MM.1S (cell line): ENCODE results near the gene PITRM1.

Experiments
- DNase-seq: peaks from one replicate; pipeline ENCODE4 v3.0.0-alpha.2; 2015
- H2AFZ ChIP-seq: fragments of 300-600 bp; sonication (generic); 2 replicates; pipeline ENCODE4 v1.6.0; 2016; ENCODE audit warnings: antibody characterized with exemption, low read length
- H3F3A ChIP-seq: fragments of 300-600 bp; sonication (generic); 2 replicates; pipeline ENCODE4 v1.6.1; 2016; ENCODE audit warnings: mild to moderate bottlenecking, antibody characterized with exemption, low read length, moderate library complexity, mixed read lengths; ENCODE audit not compliant: insufficient read depth
- H3K27ac ChIP-seq: fragments of 300-600 bp; sonication (generic); 2 replicates; pipeline ENCODE4 v1.5.1; 2016; ENCODE audit warnings: mild to moderate bottlenecking, low read length
- H3K27me3 ChIP-seq: fragments of 300-600 bp; sonication (generic); replicated peaks from 2 replicates; pipeline ENCODE4 v1.6.0; 2016; ENCODE audit warnings: low read length; ENCODE audit not compliant: insufficient read depth
- H3K36me3 ChIP-seq: fragments of 300-600 bp; sonication (generic); replicated peaks from 2 replicates; pipeline ENCODE4 v1.6.1; 2016; ENCODE audit warnings: mild to moderate bottlenecking, low read length, mixed read lengths; ENCODE audit not compliant: insufficient read depth
- H3K4me1 ChIP-seq: fragments of 300-600 bp; sonication (generic); 2 replicates; pipeline ENCODE4 v1.6.1; 2016; ENCODE audit warnings: low read length, mixed read lengths
- H3K4me2 ChIP-seq: fragments of 300-600 bp; sonication (generic); 2 replicates; pipeline ENCODE4 v1.6.0; 2016; ENCODE audit warnings: low read depth, low read length
- H3K4me3 ChIP-seq: fragments of 300-600 bp; sonication (generic); 2 replicates; pipeline ENCODE4 v1.5.1; 2016; ENCODE audit warnings: low read length, mixed read lengths
- H3K79me2 ChIP-seq: fragments of 300-600 bp; sonication (generic); 2 replicates; pipeline ENCODE4 v1.6.1; 2016; ENCODE audit warnings: mixed run types, low read length, mixed read lengths
- H3K9ac ChIP-seq: fragments of 300-600 bp; sonication (generic); 2 replicates; pipeline ENCODE4 v1.6.1; 2016; ENCODE audit warnings: low read length, mixed read lengths
- H3K9me2 ChIP-seq: fragments of 300-600 bp; sonication (generic); replicated peaks from 2 replicates; pipeline ENCODE4 v1.6.1; 2016; ENCODE audit warnings: mild to moderate bottlenecking, low read length, mixed read lengths; ENCODE audit not compliant: insufficient read depth
- H3K9me3 ChIP-seq: fragments of 300-600 bp; sonication (generic); replicated peaks from 2 replicates; pipeline ENCODE4 v1.6.1; 2016; ENCODE audit warnings: mild to moderate bottlenecking, low read length, mixed read lengths; ENCODE audit not compliant: insufficient read depth
- H4K20me1 ChIP-seq: fragments of 300-600 bp; sonication (generic); 2 replicates; pipeline ENCODE4 v1.6.1; 2016; ENCODE audit warnings: mild to moderate bottlenecking, low read length, moderate library complexity, mixed read lengths; ENCODE audit not compliant: insufficient read depth
- CTCF ChIP-seq: fragments of 300-600 bp; sonication (generic); IDR thresholded peaks from 2 replicates; pipeline ENCODE4 v1.5.1; 2016; ENCODE audit warnings: antibody characterized with exemption, low read length, mixed read lengths
- EZH2 ChIP-seq: fragments of 300-600 bp; sonication (generic); optimal IDR thresholded peaks from 2 replicates; pipeline ENCODE3; 2017; ENCODE audit warnings: low read depth, mild to moderate bottlenecking, antibody characterized with exemption, low read length, mixed read lengths
- EZH2phosphoT487 ChIP-seq: fragments of 300-600 bp; sonication (generic); IDR thresholded peaks from 2 replicates; pipeline ENCODE4 v1.6.1; 2018; ENCODE audit warnings: antibody characterized with exemption, low read length

The PITRM1 gene

GRCh38 chr10:3105166-3105565 is 67.4 kb downstream of the PITRM1 start:
- Histone ChIP-seq H3F3A (no peaks in the 10 kb centered on the region), H3K4me2 (no peak overlapping the region), H3K79me2 (no peaks in the 10 kb centered on the region), H3K9me3 (no peaks in the 10 kb centered on the region), H3K4me1 (no peaks in the 10 kb centered on the region), H3K27me3 (no peaks in the 10 kb centered on the region), H3K27ac (no peak overlapping the region), H2AFZ (no peak overlapping the region), H3K36me3 (no peaks in the 10 kb centered on the region), H3K4me3 (no peak overlapping the region), H3K9me2 (no peaks in the 10 kb centered on the region), H4K20me1 (no peaks in the 10 kb centered on the region), H3K9ac (no peak overlapping the region)
- no peak for DNase-seq
- TF ChIP-seq EZH2, result no peak
- TF ChIP-seq CTCF, result no peak
- no peak for TF ChIP-seq EZH2phosphoT487

- Histone ChIP-seq H3K9me3 (no peaks in the 10 kb centered on the region), H2AFZ (no peak overlapping the region), H3K27me3 (no peaks in the 10 kb centered on the region), H3K9me2 (no peaks in the 10 kb centered on the region), H3K9ac (no peak overlapping the region), H3K79me2 (no peaks in the 10 kb centered on the region), H3F3A (no peaks in the 10 kb centered on the region), H3K4me1 (no peaks in the 10 kb centered on the region), H4K20me1 (no peaks in the 10 kb centered on the region), H3K36me3 (no peaks in the 10 kb centered on the region), H3K4me2 (no peak overlapping the region), H3K4me3 (no peak overlapping the region), H3K27ac (no peak overlapping the region)
- DNase-seq, result no peak
- TF ChIP-seq EZH2phosphoT487 (no peak), EZH2 (no peak), CTCF (no peak)
Measured at GRCh38 chr10:3104251-3104918, 68.2 kb downstream of the PITRM1 start.

GRCh38 chr10:3103646-3104045 is 68.9 kb downstream of the PITRM1 start:
- Histone ChIP-seq H3K9me2 (no peaks in the 10 kb centered on the region), H3K4me1 (no peaks in the 10 kb centered on the region), H3K36me3 (no peaks in the 10 kb centered on the region), H3K9me3 (no peaks in the 10 kb centered on the region), H3K4me3 (no peak overlapping the region), H3K79me2 (no peaks in the 10 kb centered on the region), H3F3A (no peaks in the 10 kb centered on the region), H3K4me2 (no peak overlapping the region), H3K27ac (no peak overlapping the region), H2AFZ (no peak overlapping the region), H3K9ac (no peak overlapping the region), H4K20me1 (no peaks in the 10 kb centered on the region), H3K27me3 (no peaks in the 10 kb centered on the region)
- TF ChIP-seq CTCF (no peak), EZH2phosphoT487 (no peak), EZH2 (no peak)
- DNase-seq, result no peak
